ENCODE data around the gene GPR108. TPM values are rescaled to one million over a fixed set of nuclear protein-coding genes. Genes with fewer than 3 reads are reported as not detected.
A peak's percentile ranks its signal among the peaks of the same experiment; 100 is the strongest.

The GPR108 gene
- total RNA-seq, 2 experiments from 2014 or later: 34.5 to 36.6 TPM

GRCh38 chr19:6743066-6743465 is 5.7 kb upstream of the GPR108 start:
- Histone ChIP-seq H3K4me1 (ENCODE audit: insufficient read depth, low read length) (peaks cover 32% of the 10 kb centered on the region), H3K4me3 (ENCODE audit: low read length) (no peak overlapping the region), H3K27me3 (ENCODE audit: control insufficient read depth in 1 of 2, insufficient read depth in 2 of 2, low read length in 2 of 2) (no peaks in the 10 kb centered on the region), H3K27ac (ENCODE audit: low read depth in 1 of 2, low read length in 2 of 2) (no peak overlapping the region), H3K9me3 (ENCODE audit: control insufficient read depth in 1 of 2, insufficient read depth in 1 of 2, low read length in 2 of 2) (no peaks in the 10 kb centered on the region), H3K36me3 (ENCODE audit: insufficient read depth, low read length) (peaks cover 23% of the 10 kb centered on the region)
- Mint-ChIP-seq H3K27me3 (no peaks in the 10 kb centered on the region), H3K27ac (no peak overlapping the region), H3K9me3 (no peaks in the 10 kb centered on the region), H3K4me3 (no peak overlapping the region), H3K36me3 (ENCODE audit: low read depth) (peaks cover 42% of the 10 kb centered on the region), H3K4me1 (ENCODE audit: low read depth) (peaks cover 28% of the 10 kb centered on the region)
- ATAC-seq (ENCODE audit: poor library complexity): no peak
- ChIA-PET POLR2A (interaction anchor here (1.1 kb wide), 1 partner anchor 17 kb away, joined by 3 read pairs; no protein-coding TSS in a partner anchor), CTCF (interaction anchor here (1.1 kb wide), 1 partner anchor 119 kb away, joined by 3 read pairs; no protein-coding TSS in a partner anchor)
- TF ChIP-seq CTCF (IDR thresholded peaks at IDR 0.05): no peak
- DNase-seq: no peak
- intact Hi-C loops (cut with DNase I, micrococcal nuclease): no loop called here

DNA sequence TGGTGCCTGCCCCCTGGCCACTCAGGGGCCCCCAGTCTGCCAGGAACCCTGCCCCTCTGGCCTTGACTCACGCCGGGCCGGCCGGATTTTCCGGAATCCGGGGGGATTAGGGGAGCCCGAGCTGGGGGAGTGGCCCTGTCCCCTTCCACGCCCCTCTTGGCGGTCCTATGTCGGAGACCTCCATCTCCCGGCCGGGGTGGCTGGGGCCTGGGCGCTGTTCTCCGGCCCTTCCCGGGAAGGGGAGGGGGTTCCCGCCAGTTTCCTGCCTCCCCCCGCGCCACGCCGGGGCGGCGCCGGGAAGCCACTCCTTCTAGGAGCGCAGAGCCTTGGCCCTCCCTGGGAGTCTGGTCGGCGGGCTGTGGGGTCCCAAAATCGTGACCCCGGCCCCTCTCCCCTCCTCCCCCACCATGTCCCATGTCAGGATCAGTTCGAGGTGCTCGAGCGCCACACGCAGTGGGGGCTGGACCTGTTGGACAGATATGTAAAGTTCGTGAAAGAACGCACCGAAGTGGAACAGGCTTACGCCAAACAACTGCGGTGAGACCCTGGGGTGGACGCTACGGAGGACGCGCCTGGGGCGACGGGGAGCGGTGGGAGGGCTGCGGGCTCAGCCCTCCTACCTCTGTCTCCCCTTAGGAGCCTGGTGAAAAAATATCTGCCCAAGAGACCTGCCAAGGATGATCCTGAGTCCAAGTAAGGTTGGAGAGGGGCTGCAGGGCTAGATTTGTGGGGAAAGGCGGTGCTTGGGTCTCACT is 3.4 kb upstream of the GPR108 start:
- Mint-ChIP-seq H3K27ac (peak overlapping the region; percentile 36), H3K36me3 (ENCODE audit: low read depth) (peaks cover 35% of the 10 kb centered on the region), H3K27me3 (no peaks in the 10 kb centered on the region), H3K9me3 (no peaks in the 10 kb centered on the region), H3K4me1 (ENCODE audit: low read depth) (peaks cover 44% of the 10 kb centered on the region), H3K4me3 (peak overlapping the region; percentile 56)
- Histone ChIP-seq H3K9me3 (ENCODE audit: control insufficient read depth in 1 of 2, insufficient read depth in 1 of 2, low read length in 2 of 2) (no peaks in the 10 kb centered on the region), H3K4me1 (ENCODE audit: insufficient read depth, low read length) (peaks cover 50% of the 10 kb centered on the region), H3K36me3 (ENCODE audit: insufficient read depth, low read length) (peaks cover 4% of the 10 kb centered on the region), H3K27me3 (ENCODE audit: control insufficient read depth in 1 of 2, insufficient read depth in 2 of 2, low read length in 2 of 2) (no peaks in the 10 kb centered on the region), H3K4me3 (ENCODE audit: low read length) (peak overlapping the region; percentile 58), H3K27ac (ENCODE audit: low read depth in 1 of 2, low read length in 2 of 2) (no peak overlapping the region)
- ATAC-seq (ENCODE audit: poor library complexity) (no peak), DNase-seq (peak in 3 of 14 experiments; percentile 34 to 59 (median 48))
- CTCF ChIA-PET: interaction anchor here (1.3 to 3.6 kb wide), 3 partner anchors 28 to 123 kb away, joined by 3 to 45 read pairs (median 4); no protein-coding TSS in a partner anchor
- no peak for TF ChIP-seq CTCF (IDR thresholded peaks at IDR 0.05)
- POLR2A ChIA-PET: interaction anchor here (0.6 to 4.4 kb wide), 4 partner anchors 27 to 123 kb away, joined by 3 to 32 read pairs (median 4); partner anchors contain the start of genes SH2D3A and VAV1
- intact Hi-C loops (cut with DNase I, micrococcal nuclease): no loop called here

GRCh38 chr19:6739883-6740588 is 2.7 kb upstream of the GPR108 start:
- ATAC-seq (ENCODE audit: poor library complexity) (no peak), DNase-seq (peak in 2 of 14 experiments; percentile 14 to 64)
- TF ChIP-seq CTCF (IDR thresholded peaks at IDR 0.05): no peak
- Mint-ChIP-seq H3K27me3 (no peaks in the 10 kb centered on the region), H3K4me3 (peak overlapping the region; percentile 56), H3K36me3 (ENCODE audit: low read depth) (peaks cover 29% of the 10 kb centered on the region), H3K4me1 (ENCODE audit: low read depth) (peaks cover 44% of the 10 kb centered on the region), H3K9me3 (no peaks in the 10 kb centered on the region), H3K27ac (peak overlapping the region; percentile 14)
- Histone ChIP-seq H3K27me3 (ENCODE audit: control insufficient read depth in 1 of 2, insufficient read depth in 2 of 2, low read length in 2 of 2) (no peaks in the 10 kb centered on the region), H3K4me3 (ENCODE audit: low read length) (peak overlapping the region; percentile 58), H3K36me3 (ENCODE audit: insufficient read depth, low read length) (peaks cover under 1% of the 10 kb centered on the region), H3K27ac (ENCODE audit: low read depth in 1 of 2, low read length in 2 of 2) (no peak overlapping the region), H3K4me1 (ENCODE audit: insufficient read depth, low read length) (peaks cover 56% of the 10 kb centered on the region), H3K9me3 (ENCODE audit: control insufficient read depth in 1 of 2, insufficient read depth in 1 of 2, low read length in 2 of 2) (no peaks in the 10 kb centered on the region)
- ChIA-PET CTCF (interaction anchor here (1.3 to 3.6 kb wide), 3 partner anchors 29 to 123 kb away, joined by 3 to 45 read pairs (median 4); no protein-coding TSS in a partner anchor), POLR2A (interaction anchor here (0.5 to 4.4 kb wide), 6 partner anchors 14 to 124 kb away, joined by 3 to 32 read pairs (median 4); partner anchors contain the start of genes SH2D3A and VAV1)
- intact Hi-C loops (cut with DNase I, micrococcal nuclease): loop anchor here (1.0 to 5.0 kb wide), 7 partner anchors 13 to 792 kb away; partner anchors contain the start of genes ALKBH7 (in 1 of the 2), CRB3 (in 1 of the 2) and SH2D3A (in 1 of the 2)

Data from CD4-positive, alpha-beta T cell (primary cell).